CD4-positive, alpha-beta T cell treated with Interleukin-17A for 4 hours (primary cell): Measurements from ENCODE around the gene RABEP2.
"Not testable (repeated sequence)": the region's sequence is repeated elsewhere in the genome, so short reads cannot be mapped to it uniquely, and the experiment has no call there.

Source experiments
- DNase-seq: peaks from one replicate; pipeline ENCODE4 v3.0.0-alpha.2; 2020; ENCODE audit warnings: mixed read lengths

The RABEP2 gene

DNA sequence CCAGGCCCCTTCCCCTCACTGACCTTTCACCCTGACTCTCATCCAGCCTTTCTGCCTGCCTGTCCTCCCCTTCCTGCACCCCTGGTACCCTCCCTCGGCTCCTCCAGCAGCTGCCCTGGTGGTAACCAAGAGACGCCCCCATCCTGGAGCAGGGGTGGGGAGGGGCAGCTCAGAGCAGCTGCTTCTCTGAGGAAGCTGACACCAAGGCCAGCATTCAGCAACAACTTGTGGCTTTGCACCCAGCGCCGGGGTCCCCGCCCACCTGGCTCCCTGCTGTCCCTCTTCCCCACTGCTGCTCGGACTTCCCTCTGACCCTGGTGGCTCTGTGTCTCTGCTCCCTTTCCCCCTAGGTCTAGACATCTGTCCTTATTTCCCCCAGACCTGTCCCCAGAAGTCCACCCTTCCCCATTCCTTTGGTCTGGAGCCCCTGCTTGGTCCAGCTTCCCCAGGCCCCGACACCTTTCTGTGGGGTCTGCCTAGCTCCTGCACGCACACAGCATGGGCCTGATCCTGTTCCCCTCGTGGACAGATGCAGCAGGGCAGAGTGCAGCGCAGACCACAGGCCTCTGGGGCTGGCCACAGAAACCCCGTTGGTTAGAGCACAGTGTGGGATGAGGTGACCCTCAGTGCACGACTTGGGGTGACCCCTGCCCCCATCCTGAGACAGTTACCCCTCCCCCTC lies 47.9 kb downstream of the RABEP2 start:
- no peak for DNase-seq

DNA sequence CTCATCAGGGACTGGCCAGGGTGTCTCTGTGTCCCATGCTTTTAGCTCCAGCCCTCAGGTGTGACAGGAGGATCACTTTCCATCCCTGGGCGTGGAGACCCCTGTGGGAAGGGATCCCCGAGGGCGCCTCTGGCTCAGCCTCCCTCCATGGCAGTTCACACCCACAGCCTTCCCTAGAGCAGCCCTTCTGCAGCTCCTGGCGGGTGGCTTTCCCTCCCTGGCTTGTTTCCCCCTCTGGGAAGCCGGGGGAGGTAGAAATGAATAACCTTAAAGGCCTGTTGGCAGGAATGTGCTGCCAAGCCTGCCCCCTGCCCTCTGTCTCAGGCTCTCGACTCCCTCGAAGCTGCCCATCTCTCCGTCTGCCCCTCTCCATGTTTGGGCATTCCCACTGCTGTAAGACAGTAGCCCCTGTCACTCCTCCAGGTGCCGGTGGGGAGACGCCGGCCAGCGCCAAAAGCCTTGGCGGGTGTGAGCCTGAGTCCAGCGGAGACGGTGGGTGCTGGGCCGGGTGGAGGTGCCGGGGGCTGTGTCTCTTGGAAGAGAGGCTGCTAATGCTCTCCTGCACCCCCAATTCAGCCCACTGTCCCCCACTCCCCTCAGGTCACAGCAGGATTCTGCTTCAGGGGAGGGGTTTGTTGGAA lies 48.9 kb downstream of the RABEP2 start:
- no peak for DNase-seq

DNA sequence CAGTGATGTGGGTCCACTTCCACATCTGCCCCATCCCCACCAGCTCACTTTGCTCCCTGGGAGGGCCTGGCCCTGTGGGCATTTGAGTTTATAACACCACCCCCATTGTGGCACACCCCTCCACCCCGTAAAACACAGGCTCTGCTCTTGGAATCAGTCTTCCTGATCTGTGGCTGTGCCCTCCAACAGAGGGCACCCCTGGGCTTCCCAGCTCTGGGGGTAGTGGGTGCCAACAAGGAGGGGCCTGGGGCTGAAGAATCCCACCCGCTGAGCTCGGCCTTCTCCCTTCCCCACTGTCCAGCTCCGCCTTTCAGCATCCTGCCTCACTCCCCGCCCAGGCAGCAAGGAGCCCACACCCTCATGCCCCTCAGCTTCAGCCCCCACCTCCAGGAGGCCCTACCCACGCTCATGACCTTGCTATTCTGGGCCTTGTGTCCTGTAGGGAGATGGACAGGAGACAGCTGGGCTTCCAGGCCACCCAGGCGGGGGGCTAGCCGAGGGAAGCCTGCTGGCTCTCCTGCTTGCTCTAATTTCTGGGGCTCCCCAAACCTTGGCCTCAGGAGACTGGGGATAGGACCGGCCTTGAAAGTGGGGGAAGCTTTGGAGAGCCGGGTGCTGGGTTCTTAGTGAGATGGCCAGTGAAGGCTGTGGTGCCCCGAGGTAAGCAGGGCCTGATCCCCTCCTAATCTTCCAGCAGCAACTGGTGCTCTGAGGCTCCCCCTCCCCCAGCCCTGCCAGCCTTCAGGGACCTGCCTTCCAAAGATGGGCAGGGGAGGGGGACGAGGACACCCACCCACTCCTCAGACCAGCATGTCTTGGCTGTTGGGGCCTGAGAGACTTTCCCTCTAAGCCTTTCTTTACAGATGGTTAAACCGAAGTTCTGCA lies 49.7 kb downstream of the RABEP2 start:
- no peak for DNase-seq

DNA sequence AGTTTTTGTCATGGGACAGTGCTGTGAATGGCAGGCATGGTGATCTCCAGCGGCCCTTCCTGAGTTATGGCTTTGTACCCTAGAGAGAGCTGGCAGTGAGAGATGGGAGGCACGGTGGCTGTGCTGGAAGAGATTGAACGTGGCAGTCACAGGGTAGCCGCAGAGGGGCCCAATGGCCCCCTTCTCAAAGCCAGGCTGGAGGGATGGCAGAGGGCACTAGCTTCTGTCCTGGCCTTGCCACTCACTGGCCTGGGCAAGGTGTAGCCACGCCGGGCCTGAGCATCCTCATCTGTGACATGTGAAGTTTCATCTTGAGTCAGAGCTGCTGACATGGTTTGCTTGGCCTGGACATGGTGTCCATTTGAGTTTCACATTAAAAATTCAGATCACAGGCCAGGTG lies 50.6 kb downstream of the RABEP2 start:
- no peak for DNase-seq

DNA sequence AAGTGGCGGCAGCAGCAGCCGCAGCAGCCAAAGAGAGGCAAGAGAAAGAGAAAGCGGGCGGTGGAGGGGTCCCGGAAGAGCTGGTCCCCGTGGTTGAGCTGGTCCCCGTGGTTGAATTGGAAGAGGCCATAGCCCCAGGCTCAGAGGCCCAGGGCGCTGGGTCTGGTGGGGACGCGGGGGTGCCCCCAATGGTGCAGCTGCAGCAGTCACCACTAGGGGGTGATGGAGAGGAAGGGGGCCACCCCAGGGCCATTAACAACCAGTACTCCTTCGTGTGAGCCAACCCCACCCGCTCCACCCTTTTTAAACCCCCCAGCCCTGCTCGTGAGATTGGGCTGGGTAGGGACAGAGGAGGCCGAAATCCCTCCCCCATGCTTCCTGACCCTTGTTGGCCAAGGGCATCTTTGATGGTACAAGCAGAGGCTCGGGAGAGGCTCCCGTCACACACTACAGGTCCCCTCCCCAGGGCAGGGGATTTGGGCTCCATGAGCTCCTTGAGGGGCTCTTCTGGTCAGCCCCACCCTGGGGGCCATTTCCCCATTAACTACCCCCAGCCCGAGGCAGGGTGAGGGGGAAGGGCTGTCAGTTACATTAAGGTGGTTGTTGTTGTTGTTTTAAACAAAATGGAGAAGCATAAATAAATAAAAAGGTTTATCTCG lies 51.4 kb downstream of the RABEP2 start:
- DNase-seq, result peak; percentile 60

DNA sequence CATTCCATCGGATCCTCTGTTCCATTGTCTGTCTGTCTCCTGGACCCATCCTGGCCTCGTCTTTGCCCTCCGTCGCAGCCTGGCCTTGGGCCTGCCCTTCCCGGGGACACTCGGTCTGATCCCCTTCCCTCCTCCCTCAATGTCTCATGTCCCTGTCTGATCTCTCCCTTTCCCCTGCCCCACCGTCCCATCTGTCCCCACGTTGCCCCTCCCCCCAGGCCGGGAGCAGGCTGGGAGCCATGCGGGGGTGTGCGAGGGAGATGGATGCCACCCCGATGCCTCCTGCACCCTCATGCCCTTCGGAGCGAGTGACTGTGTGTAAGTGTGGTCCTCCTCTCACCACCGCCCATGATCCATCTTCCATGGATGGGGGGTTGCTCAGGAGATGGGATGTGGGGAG lies 52.1 kb downstream of the RABEP2 start:
- DNase-seq, result no peak

DNA sequence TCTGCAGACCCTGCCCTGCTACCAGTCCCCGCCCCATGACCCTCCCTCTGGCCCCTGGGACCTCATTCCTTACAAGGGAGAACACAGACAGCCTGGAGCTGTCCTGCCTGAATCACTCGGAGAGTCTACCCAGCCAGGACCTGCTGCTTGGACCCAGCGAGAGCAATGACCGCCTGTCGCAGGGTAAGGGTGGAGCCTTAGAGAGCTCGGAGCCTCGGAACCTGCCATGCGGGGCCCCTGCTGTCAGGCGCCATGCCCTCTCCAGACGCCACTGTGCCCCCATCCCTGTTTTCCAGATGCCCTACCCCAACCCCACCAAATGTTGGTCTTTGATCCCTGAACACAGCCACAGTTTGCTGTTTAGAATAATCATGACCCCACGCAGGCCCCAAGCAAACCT lies 55.8 kb downstream of the RABEP2 start:
- DNase-seq, result no peak

DNA sequence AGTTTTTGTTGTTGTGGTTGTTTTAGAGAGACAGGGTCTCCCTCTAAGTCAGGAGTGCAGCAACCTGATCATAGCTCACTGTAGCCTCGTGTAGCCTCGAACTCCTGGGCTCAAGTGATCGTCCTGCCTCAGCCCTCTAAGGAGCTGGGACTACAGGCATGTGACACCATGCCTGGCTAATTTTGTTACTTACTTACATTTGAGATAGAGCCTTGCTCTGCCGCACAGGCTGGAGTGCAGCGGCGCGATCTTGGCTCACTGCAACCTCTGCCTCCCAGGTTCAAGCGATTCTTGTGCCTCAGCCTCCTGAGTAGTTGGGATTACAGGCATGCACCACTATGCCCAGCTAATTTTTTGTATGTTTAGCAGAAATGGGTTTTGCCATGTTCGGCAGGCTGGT lies 57.4 kb downstream of the RABEP2 start:
- DNase-seq, result not testable (repeated sequence)

DNA sequence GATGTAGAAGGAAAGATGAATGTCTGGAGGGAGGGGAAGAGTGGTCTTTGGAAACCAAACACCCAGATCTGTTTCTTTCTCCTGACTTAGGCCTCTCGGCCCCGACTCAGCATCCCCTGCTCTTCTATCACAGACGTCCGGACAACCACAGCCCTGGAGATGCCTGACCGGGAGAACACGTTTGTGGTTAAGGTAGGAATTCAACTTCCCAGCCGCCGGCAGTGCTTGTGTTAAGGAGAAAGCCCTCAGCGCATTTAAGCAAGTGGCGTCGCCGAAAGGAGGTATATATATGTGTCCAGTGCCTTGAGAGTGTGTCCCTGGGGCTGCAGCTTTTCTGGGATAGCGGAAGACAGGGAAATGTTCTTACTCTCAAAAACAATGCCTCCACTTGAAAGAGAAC lies 57.8 kb downstream of the RABEP2 start:
- no peak for DNase-seq

DNA sequence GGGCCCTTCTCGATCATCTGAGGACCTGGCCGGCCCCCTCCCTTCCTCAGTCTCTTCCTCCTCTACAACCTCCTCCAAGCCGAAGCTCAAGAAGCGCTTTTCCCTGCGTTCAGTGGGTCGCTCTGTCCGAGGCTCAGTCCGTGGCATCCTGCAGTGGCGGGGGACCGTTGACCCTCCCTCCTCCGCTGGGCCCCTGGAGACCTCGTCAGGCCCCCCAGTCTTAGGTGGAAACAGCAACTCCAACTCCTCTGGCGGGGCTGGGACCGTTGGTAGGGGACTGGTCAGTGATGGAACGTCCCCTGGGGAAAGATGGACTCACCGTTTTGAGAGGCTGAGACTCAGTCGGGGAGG lies 58.6 kb downstream of the RABEP2 start:
- no peak for DNase-seq

DNA sequence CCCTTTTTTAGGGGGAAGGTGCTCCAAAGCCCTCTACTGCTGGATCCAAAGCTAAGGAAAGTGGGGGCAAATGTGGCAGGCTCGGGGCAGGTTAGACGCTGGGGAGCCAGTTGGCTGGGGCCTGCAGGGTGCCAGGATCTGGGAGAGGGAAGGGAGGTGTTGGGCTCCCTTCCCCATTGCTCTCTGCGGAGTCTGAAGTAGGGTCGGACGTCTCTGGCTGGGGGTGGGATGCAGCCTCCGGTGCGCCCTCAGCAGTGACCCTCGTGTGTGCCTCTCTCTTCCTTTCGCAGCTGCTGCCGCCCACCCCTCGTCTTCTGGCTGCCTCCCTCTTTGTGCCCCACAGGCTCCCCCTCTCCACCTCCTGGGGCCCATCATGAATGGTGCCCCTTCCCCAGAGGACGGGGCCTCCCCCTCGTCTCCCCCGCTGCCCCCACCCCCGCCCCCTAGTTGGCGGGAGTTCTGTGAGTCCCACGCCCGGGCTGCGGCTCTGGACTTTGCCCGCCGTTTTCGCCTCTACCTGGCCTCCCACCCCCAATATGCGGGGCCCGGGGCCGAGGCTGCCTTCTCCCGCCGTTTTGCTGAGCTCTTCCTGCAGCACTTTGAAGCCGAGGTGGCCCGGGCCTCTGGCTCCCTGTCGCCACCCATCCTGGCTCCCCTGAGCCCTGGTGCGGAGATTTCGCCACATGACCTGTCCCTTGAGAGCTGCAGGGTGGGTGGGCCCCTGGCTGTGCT lies 59.1 kb downstream of the RABEP2 start:
- DNase-seq, result no peak

DNA sequence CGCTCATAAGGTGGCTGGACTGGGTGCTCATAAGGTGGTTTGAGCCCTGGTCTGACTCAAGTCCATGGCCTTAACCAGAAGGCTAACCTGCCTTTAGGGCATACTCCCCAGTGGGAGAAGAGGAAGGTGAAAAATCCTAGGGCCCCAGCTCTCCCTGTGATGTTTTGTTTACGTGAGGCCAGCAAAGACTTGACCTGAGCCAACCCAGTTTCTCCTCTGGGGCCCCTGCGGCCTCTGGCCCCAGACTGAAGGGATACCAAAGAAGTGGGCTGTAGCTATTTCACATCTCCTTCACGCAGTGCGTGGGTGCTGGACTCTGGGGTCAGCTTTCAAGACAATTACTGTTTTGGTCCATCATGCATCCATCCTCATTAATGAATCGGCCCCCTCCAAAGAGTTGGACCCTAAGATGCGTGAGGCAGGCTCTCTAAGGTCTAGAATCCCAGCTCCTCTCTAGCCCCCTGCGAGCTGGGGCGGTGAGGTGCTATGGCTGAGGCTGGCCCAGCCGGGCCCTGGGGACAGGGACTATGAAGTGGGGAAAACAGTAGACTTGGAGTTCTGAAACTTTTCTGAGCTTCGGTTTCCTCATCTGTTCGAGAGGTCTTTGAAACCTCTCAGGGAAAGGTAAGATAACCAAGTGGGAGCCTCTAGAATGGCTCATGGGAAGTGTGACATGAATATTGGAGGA lies 59.9 kb downstream of the RABEP2 start:
- DNase-seq, result no peak

DNA sequence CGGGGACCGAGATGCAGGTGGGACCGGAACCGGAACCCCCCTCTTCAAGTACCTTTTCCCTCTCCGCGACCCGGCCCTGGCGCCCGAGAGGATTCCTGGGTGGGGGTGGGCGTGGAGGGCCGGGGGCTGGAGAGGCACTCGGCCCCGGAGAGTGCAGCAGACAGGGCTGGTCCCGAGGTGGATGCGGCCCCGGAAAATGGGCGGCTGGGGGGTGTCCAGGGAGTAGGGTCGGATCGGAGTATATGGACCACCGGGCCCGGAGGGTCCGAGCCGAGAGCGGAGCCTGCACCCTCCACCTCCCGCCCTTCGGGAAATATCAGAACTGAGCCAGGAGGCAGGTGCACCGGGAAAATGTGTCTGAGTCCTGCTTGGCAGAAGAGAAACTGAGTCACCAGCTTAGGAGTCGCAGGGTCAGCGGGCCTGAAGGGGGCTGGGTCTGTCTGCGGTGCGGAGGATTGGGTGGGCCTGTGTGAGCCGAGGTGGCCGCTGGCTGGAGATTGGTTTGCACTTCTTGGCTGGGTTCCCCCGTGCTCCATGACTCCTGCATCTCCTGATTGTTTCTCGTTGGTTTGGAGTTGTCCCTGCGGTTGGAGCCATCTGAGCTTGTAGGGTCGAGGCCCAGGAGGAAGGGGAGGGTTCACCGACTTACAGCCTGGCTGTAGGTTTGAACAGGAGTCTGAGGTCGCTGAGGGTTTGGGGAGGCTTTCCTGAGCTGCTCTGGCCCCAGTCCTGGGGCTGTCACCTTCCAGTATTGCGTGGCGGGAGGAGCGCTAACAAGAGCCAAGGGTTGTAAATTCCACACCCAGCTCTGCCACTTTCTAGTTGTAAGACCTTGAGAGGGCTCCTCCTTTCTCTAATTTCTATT lies 60.9 kb downstream of the RABEP2 start:
- peak; percentile 21 for DNase-seq

DNA sequence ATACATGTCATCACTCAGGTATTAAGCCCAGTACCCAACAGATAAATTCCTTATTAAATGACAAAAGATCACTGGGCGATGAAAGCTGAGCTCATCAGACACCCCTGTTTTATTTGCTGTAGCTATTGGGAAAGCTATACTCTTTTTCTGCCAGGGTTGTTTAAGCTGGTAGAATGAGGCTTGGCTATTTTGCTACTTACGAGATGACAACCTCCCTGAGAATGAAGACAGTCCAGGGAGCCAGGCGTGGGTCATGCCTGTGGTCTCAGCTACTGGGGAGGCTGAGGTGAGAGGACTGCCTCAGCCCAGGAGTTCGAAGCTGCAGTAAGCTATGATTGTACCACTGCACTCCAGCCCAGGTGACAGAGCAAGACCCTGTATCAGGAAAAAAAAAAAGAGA lies 65.7 kb downstream of the RABEP2 start:
- DNase-seq, result no peak

DNA sequence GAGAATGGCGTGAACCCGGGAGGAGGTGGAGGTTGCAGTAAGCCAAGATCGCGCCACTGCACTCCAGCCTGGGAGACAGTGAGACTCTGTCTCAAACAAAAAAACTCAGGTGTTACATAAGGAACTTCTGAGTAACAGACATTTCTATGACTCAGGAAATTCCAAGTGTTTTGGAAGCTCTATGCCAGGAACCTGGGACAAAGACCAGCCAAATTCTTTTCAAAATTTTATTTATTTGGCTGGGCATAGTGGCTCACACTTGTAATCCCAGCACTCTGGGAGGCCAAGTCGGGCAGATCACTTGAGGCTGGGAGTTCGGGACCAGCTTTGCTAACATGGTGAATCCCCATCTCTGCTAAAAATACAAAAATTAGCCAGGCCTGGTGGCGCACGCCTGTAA lies 66.6 kb downstream of the RABEP2 start:
- no peak for DNase-seq
